K562 (cell line): ENCODE data around the gene ELFN2. TPM values are rescaled to one million over a fixed set of nuclear protein-coding genes. Genes with fewer than 3 reads are reported as not detected.

Experiments used
- ATAC-seq: fragments of 200-7000 bp; cut with Tn5 transposase; 3 replicates; pipeline ENCODE4 v1.9.1; 2020; ENCODE audit warnings: moderate library complexity
- BruUV-seq: library from RNA; stranded (reverse); fragments of 400-500 nt; replicated peaks from 2 replicates; lab custom pipeline; 2021; lab: Mats Ljungman, UMichigan
- CTCF ChIA-PET: fragments of 300-600 bp; formaldehyde crosslinking; extraction: SDS; loops from one replicate; lab custom pipeline; 2021; ENCODE audit warnings: low intra/inter-chr PET ratio; lab: Yijun Ruan, JAX
- POLR2A ChIA-PET: fragments of 300-600, 350-650 bp; sonication (Branson Sonifier 250); formaldehyde crosslinking; extraction: SDS; loops from one replicate; lab custom pipeline; 2021; ENCODE audit warnings: antibody characterized with exemption, inconsistent platforms; lab: Yijun Ruan, JAX
- DNase-seq, 4 experiments: peaks; one replicate each; pipeline versions ENCODE4 v3.0.0 to v3.0.0-alpha.2; 2011 to 2018; ENCODE audit warnings: low spot score in 3 of 4, mixed read lengths in 3 of 4; ENCODE audit errors: extremely low read depth in 1 of 4
- FAIRE-seq: peaks from 2 replicates; lab custom pipeline; 2011; peaks lifted over from hg19 to GRCh38; lab: Jason Lieb, UNC
- H2AFZ ChIP-seq: 2 replicates; pipeline ENCODE4 v1.6.0; 2011; ENCODE audit warnings: low read depth, low read length, control low read depth, inconsistent platforms
- H3K27ac ChIP-seq: fragments of 200-600 bp; 3 replicates; pipeline ENCODE4 v1.8.0; 2011; ENCODE audit warnings: low read depth, mild to moderate bottlenecking, control low read depth, inconsistent platforms, low read length, moderate library complexity, mixed read lengths; ENCODE audit errors: extremely low read depth
- H3K27me3 ChIP-seq, 2 experiments: fragments of 300-600 bp in 1 of 2; 2 replicates in 1 of 2; 3 replicates in 1 of 2; pipeline versions ENCODE4 v1.6.0 to v1.8.0; 2011; ENCODE audit warnings: inconsistent platforms in 2 of 2, low read length in 2 of 2, mild to moderate bottlenecking in 1 of 2, mixed read lengths in 1 of 2, moderate library complexity in 1 of 2; ENCODE audit not compliant: control insufficient read depth in 2 of 2, insufficient read depth in 2 of 2
- H3K36me3 ChIP-seq: fragments of 300-600 bp; 3 replicates; pipeline ENCODE4 v1.8.0; 2011; ENCODE audit warnings: mild to moderate bottlenecking, low read length, inconsistent platforms; ENCODE audit not compliant: control insufficient read depth, insufficient read depth
- H3K4me1 ChIP-seq, 2 experiments: fragments of 200-600 bp in 1 of 2; replicated peaks in 1 of 2; 2 replicates in 1 of 2; 3 replicates in 1 of 2; pipeline versions ENCODE4 v1.5.1 to v1.8.0; 2011; ENCODE audit warnings: inconsistent platforms in 2 of 2, low read length in 2 of 2, mild to moderate bottlenecking in 1 of 2, mixed read lengths in 1 of 2, moderate library complexity in 1 of 2; ENCODE audit not compliant: control insufficient read depth in 2 of 2, insufficient read depth in 2 of 2
- H3K4me2 ChIP-seq: 2 replicates; pipeline ENCODE4 v1.6.1; 2011; ENCODE audit warnings: low read length, control low read depth, inconsistent platforms, mixed read lengths; ENCODE audit not compliant: insufficient read depth
- H3K4me3 ChIP-seq: fragments of 200-600 bp; sonication (generic), shearing (Covaris generic); 2 replicates; pipeline ENCODE4 v1.5.1; 2016; ENCODE audit warnings: control low read depth, inconsistent platforms
- H3K79me2 ChIP-seq: fragments of 200-600 bp; 3 replicates; pipeline ENCODE4 v1.8.0; 2011; ENCODE audit warnings: low read length, inconsistent platforms; ENCODE audit not compliant: control insufficient read depth, insufficient read depth
- H3K9ac ChIP-seq, 2 experiments: 2 replicates each; pipeline versions ENCODE4 v1.6.0 to v1.6.1; 2011; ENCODE audit warnings: low read depth in 2 of 2, low read length in 2 of 2, control low read depth in 1 of 2, inconsistent platforms in 1 of 2, mild to moderate bottlenecking in 1 of 2, mixed read lengths in 1 of 2; ENCODE audit not compliant: insufficient read depth in 1 of 2
- H3K9me1 ChIP-seq: one replicate; pipeline ENCODE4 v1.6.0; 2011; ENCODE audit warnings: inconsistent platforms, mild to moderate bottlenecking, low read length, moderate library complexity; ENCODE audit not compliant: control insufficient read depth, insufficient read depth
- H3K9me3 ChIP-seq: replicated peaks from 2 replicates; pipeline ENCODE4 v1.5.1; 2011; ENCODE audit warnings: low read depth, low read length, inconsistent platforms; ENCODE audit not compliant: control insufficient read depth, insufficient read depth
- H4K20me1 ChIP-seq: replicated peaks from 2 replicates; pipeline ENCODE4 v1.6.1; 2011; ENCODE audit warnings: low read length, inconsistent platforms, mixed read lengths; ENCODE audit not compliant: control insufficient read depth, insufficient read depth
- HDAC3 ChIP-seq: fragments of 450-650 bp; IDR thresholded peaks from 2 replicates; pipeline ENCODE4 v1.6.1; 2018; ENCODE audit warnings: borderline replicate concordance, mild to moderate bottlenecking, moderate library complexity; ENCODE audit not compliant: partially characterized antibody
- HMGXB4 ChIP-seq: sonication (generic); formaldehyde crosslinking; IDR thresholded peaks from 2 replicates; pipeline ENCODE4 v1.8.1; 2023; ENCODE audit warnings: mild to moderate bottlenecking, missing genetic modification reagents
- HNRNPL ChIP-seq: fragments of 200-400 bp; formaldehyde crosslinking; IDR thresholded peaks from 2 replicates; pipeline ENCODE4 v1.6.1; 2017; ENCODE audit warnings: low read depth, mild to moderate bottlenecking, low read length
- MAFG ChIP-seq: fragments of 450-650 bp; conservative IDR thresholded peaks from 2 replicates; pipeline ENCODE4 v1.6.1; 2016; ENCODE audit warnings: missing genetic modification characterization, missing compliant biosample characterization
- MBD1 ChIP-seq: fragments of 250-450 bp; sonication (Bioruptor Pico); IDR thresholded peaks from 2 replicates; pipeline ENCODE4 v1.8.0; 2022; ENCODE audit warnings: inconsistent platforms
- NCOA2 ChIP-seq, 2 experiments: fragments of 450-650 bp; IDR thresholded peaks; 2 replicates each; pipeline ENCODE4 v1.6.1; 2018; ENCODE audit warnings: mild to moderate bottlenecking in 2 of 2, moderate library complexity in 1 of 2; ENCODE audit not compliant: partially characterized antibody in 2 of 2
- NEUROD1 ChIP-seq: fragments of 150-350 bp; IDR thresholded peaks from 2 replicates; pipeline ENCODE4 v1.6.1; 2014; ENCODE audit warnings: borderline replicate concordance, low read length, low read depth; ENCODE audit not compliant: partially characterized antibody
- RAD21 ChIP-seq, 2 experiments: fragments of 250-450 bp in 1 of 2; fragments of 450-650 bp in 1 of 2; sonication (Bioruptor Pico) in 1 of 2; formaldehyde crosslinking in 1 of 2; IDR thresholded peaks in 1 of 2; conservative IDR thresholded peaks in 1 of 2; 2 replicates each; pipeline versions ENCODE4 v1.4.0 to v1.8.0; 2020 to 2022; ENCODE audit warnings: mild to moderate bottlenecking in 2 of 2, moderate library complexity in 1 of 2
- THRA ChIP-seq: fragments of 450-650 bp; IDR thresholded peaks from 2 replicates; pipeline ENCODE4 v1.6.1; 2017; ENCODE audit warnings: mild to moderate bottlenecking, moderate library complexity
- UBTF ChIP-seq, 2 experiments: IDR thresholded peaks; 2 replicates each; pipeline ENCODE4 v1.6.1; 2012; ENCODE audit warnings: improper control_type of control experiment in 2 of 2, low read depth in 2 of 2, low read length in 2 of 2, borderline replicate concordance in 1 of 2
- WGBS: fragments of 100-300 bp; shearing (Covaris generic); methylation state at CpG from one replicate; pipeline ENCODE4 v1.1.6; 2016; ENCODE audit warnings: low coverage, mixed read lengths; ENCODE audit not compliant: insufficient coverage; ENCODE audit errors: missing lambda C conversion rate; 5-methylcytosine and 5-hydroxymethylcytosine counted together
- in situ Hi-C: fragments of 300-500 bp; cut with MboI; formaldehyde crosslinking; loops from 4 replicates; pipeline ENCODE4 v1.15.0; 2018; ENCODE audit warnings: inconsistent platforms, mixed read lengths
- intact Hi-C: fragments of 100-400 bp; cut with micrococcal nuclease; formaldehyde crosslinking; loops from 2 replicates; pipeline ENCODE4 v1.14.2; 2022
- polyA plus RNA-seq, 8 experiments: library from polyadenylated mRNA; depleted of rRNA in 4 of 8; stranded (reverse) in 5 of 8; unstranded in 3 of 8; fragments of >200 nt; fragmentation: Nextera tagmentation in 2 of 8; fragmentation: Illumina TruSeq in 1 of 8; extraction: Ambion mirVana in 2 of 8; extraction: Trizol in 1 of 8; gene quantifications; 2 replicates each; pipeline versions ENCODE4 v1.2.1 to v1.2.3, GENCODE V29; 2011 to 2014; ENCODE audit warnings: inconsistent platforms in 1 of 8, missing spikeins in 1 of 8
- total RNA-seq, 7 experiments: library from RNA; depleted of rRNA in 6 of 7; stranded (reverse); fragments of >200 nt in 6 of 7; fragmentation: Illumina TruSeq in 2 of 7; extraction: Trizol in 2 of 7; gene quantifications; 2 replicates each; pipeline versions ENCODE4 v1.2.1 to v1.2.3, GENCODE V29; 2011 to 2021; ENCODE audit warnings: low replicate concordance in 1 of 7

The ELFN2 gene
- total and polyA plus RNA-seq, 9 of the 15 experiments (the other 6 are each of a cell fraction or from before 2014, with no cell fraction given): not detected

- TF ChIP-seq MAFG (tag): no peak
- no peak for TF ChIP-seq NEUROD1
- TF ChIP-seq MBD1 (CRISPR knock-in tag): no peak
Measured at GRCh38 chr22:37355174-37355573, 72.1 kb downstream of the ELFN2 start (continued).

GRCh38 chr22:37354670-37355069 is 72.6 kb downstream of the ELFN2 start:
- no peak overlapping the region for H3K4me2 ChIP-seq
- no peaks in the 10 kb centered on the region for H3K79me2 ChIP-seq
- no peaks in the 10 kb centered on the region for H3K9me1 ChIP-seq
- no peak for ATAC-seq
- H3K9me3 ChIP-seq: no peaks in the 10 kb centered on the region
- CTCF ChIA-PET: no interaction called here
- H3K36me3 ChIP-seq: no peaks in the 10 kb centered on the region
- H3K4me1 ChIP-seq: no peaks in the 10 kb centered on the region; a peak in 1 of 5 replicates
- H2AFZ ChIP-seq: no peak overlapping the region
- 0 out of 2 replicates have a peak, but pooled peaks cover 5% of the 10 kb centered on the region for H4K20me1 ChIP-seq
- intact Hi-C loops: no loop called here
- H3K27ac ChIP-seq: no peak overlapping the region
- H3K4me3 ChIP-seq: no peak overlapping the region
- in situ Hi-C loops: no loop called here
- no peak for FAIRE-seq
- WGBS: 3% methylated on average over 4 of the region's 5 CpGs
- peaks cover 12 to 83% of the 10 kb centered on the region in 2 experiments; a peak in 4 of 5 replicates for H3K27me3 ChIP-seq
- no TSS peak for BruUV-seq
- no peak for DNase-seq
- POLR2A ChIA-PET: no interaction called here
- H3K9ac ChIP-seq: no peak overlapping the region
- TF ChIP-seq HMGXB4 (CRISPR knock-in tag) (no peak), UBTF (IDR thresholded peaks at IDR 0.05; ENCODE audit: borderline replicate concordance in 1 of 2, low read depth in 2 of 2, low read length in 2 of 2) (no peak), RAD21 (CRISPR knock-in tag; conservative IDR thresholded peaks at IDR 0.05 in 1 of 2, IDR thresholded peaks at IDR 0.05 in 1 of 2) (no peak), HDAC3 (no peak), NCOA2 (IDR thresholded peaks at IDR 0.05; ENCODE audit: partially characterized antibody in 2 of 2) (no peak), MBD1 (CRISPR knock-in tag) (no peak), HNRNPL (no peak), THRA (no peak)
